ENCODE data around the gene FNDC10. TPM values are rescaled to one million over a fixed set of nuclear protein-coding genes. Genes with fewer than 3 reads are reported as not detected.

The FNDC10 gene
- total and polyA plus RNA-seq, 9 of the 15 experiments (the other 6 are each of a cell fraction or from before 2014, with no cell fraction given), result 0.08 to 6.3 (median 1.6) TPM

DNA sequence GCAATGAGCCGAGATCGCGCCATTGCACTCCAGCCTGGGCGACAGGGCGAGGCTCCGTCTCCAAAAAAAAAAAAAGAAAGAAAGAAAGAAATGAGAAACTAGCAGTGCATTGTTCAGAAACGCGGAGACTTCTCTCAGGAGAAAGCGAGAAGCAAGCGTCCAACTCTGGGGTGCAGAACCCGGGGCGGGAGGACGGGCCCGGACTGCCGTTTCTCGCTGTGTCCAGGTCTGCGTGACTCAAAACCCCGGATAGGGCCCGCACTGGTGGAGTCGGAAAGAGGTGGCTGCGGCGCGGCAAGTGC, 15.0 kb upstream of the FNDC10 start (continued):
- TF ChIP-seq, protein P1, sequence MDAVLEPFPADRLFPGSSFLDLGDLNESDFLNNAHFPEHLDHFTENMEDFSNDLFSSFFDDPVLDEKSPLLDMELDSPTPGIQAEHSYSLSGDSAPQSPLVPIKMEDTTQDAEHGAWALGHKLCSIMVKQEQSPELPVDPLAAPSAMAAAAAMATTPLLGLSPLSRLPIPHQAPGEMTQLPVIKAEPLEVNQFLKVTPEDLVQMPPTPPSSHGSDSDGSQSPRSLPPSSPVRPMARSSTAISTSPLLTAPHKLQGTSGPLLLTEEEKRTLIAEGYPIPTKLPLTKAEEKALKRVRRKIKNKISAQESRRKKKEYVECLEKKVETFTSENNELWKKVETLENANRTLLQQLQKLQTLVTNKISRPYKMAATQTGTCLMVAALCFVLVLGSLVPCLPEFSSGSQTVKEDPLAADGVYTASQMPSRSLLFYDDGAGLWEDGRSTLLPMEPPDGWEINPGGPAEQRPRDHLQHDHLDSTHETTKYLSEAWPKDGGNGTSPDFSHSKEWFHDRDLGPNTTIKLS (IDR thresholded peaks at IDR 0.05; ENCODE audit: borderline replicate concordance, low read depth), result no peak
- TF ChIP-seq ASH1L (IDR thresholded peaks at IDR 0.05; ENCODE audit: borderline replicate concordance, low read depth, partially characterized antibody) (no peak), CBX5 (IDR thresholded peaks at IDR 0.05; ENCODE audit: borderline replicate concordance, low read depth) (no peak), MIER1 (IDR thresholded peaks at IDR 0.05; ENCODE audit: low read depth) (peak; percentile 73; the same call in 1 of the 2 replicates), ZNF239 (CRISPR knock-in tag; IDR thresholded peaks at IDR 0.05) (no peak), TFAM (CRISPR knock-in tag; conservative IDR thresholded peaks at IDR 0.05) (no peak), ZFP1 (CRISPR knock-in tag; IDR thresholded peaks at IDR 0.05) (0 out of 2 replicates have a peak, but pooled peaks have one; percentile 42), SAP30 (IDR thresholded peaks at IDR 0.05; ENCODE audit: borderline replicate concordance, insufficient read depth, low read depth, low read length, poor library complexity, severe bottlenecking) (peak; percentile 74), TCF3 (CRISPR knock-in tag; IDR thresholded peaks at IDR 0.05) (no peak), GATA2 (CRISPR knock-in tag; IDR thresholded peaks at IDR 0.05) (no peak), PHB2 (IDR thresholded peaks at IDR 0.05; ENCODE audit: low read depth) (no peak), PCBP1 (IDR thresholded peaks at IDR 0.05; ENCODE audit: low read depth, low read length, poor library complexity, severe bottlenecking) (no peak), CCNT2 (IDR thresholded peaks at IDR 0.05; ENCODE audit: borderline replicate concordance, extremely low read depth, insufficient read length, low read depth, low read length) (no peak), POLR2A (conservative IDR thresholded peaks at IDR 0.05) (no peak)
- TF ChIP-seq, protein P2, sequence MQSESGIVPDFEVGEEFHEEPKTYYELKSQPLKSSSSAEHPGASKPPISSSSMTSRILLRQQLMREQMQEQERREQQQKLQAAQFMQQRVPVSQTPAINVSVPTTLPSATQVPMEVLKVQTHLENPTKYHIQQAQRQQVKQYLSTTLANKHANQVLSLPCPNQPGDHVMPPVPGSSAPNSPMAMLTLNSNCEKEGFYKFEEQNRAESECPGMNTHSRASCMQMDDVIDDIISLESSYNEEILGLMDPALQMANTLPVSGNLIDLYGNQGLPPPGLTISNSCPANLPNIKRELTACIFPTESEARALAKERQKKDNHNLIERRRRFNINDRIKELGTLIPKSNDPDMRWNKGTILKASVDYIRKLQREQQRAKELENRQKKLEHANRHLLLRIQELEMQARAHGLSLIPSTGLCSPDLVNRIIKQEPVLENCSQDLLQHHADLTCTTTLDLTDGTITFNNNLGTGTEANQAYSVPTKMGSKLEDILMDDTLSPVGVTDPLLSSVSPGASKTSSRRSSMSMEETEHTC (IDR thresholded peaks at IDR 0.05), result no peak
- TF ChIP-seq, protein P3, sequence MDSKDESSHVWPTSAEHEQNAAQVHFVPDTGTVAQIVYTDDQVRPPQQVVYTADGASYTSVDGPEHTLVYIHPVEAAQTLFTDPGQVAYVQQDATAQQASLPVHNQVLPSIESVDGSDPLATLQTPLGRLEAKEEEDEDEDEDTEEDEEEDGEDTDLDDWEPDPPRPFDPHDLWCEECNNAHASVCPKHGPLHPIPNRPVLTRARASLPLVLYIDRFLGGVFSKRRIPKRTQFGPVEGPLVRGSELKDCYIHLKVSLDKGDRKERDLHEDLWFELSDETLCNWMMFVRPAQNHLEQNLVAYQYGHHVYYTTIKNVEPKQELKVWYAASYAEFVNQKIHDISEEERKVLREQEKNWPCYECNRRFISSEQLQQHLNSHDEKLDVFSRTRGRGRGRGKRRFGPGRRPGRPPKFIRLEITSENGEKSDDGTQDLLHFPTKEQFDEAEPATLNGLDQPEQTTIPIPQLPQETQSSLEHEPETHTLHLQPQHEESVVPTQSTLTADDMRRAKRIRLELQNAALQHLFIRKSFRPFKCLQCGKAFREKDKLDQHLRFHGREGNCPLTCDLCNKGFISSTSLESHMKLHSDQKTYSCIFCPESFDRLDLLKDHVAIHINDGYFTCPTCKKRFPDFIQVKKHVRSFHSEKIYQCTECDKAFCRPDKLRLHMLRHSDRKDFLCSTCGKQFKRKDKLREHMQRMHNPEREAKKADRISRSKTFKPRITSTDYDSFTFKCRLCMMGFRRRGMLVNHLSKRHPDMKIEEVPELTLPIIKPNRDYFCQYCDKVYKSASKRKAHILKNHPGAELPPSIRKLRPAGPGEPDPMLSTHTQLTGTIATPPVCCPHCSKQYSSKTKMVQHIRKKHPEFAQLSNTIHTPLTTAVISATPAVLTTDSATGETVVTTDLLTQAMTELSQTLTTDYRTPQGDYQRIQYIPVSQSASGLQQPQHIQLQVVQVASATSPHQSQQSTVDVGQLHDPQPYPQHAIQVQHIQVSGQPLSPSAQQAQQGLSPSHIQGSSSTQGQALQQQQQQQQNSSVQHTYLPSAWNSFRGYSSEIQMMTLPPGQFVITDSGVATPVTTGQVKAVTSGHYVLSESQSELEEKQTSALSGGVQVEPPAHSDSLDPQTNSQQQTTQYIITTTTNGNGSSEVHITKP (IDR thresholded peaks at IDR 0.05; ENCODE audit: partially characterized antibody), result no peak
- TF ChIP-seq, protein P4, sequence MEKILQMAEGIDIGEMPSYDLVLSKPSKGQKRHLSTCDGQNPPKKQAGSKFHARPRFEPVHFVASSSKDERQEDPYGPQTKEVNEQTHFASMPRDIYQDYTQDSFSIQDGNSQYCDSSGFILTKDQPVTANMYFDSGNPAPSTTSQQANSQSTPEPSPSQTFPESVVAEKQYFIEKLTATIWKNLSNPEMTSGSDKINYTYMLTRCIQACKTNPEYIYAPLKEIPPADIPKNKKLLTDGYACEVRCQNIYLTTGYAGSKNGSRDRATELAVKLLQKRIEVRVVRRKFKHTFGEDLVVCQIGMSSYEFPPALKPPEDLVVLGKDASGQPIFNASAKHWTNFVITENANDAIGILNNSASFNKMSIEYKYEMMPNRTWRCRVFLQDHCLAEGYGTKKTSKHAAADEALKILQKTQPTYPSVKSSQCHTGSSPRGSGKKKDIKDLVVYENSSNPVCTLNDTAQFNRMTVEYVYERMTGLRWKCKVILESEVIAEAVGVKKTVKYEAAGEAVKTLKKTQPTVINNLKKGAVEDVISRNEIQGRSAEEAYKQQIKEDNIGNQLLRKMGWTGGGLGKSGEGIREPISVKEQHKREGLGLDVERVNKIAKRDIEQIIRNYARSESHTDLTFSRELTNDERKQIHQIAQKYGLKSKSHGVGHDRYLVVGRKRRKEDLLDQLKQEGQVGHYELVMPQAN (IDR thresholded peaks at IDR 0.05; ENCODE audit: borderline replicate concordance), result peak; percentile 92
- TF ChIP-seq, protein P5, sequence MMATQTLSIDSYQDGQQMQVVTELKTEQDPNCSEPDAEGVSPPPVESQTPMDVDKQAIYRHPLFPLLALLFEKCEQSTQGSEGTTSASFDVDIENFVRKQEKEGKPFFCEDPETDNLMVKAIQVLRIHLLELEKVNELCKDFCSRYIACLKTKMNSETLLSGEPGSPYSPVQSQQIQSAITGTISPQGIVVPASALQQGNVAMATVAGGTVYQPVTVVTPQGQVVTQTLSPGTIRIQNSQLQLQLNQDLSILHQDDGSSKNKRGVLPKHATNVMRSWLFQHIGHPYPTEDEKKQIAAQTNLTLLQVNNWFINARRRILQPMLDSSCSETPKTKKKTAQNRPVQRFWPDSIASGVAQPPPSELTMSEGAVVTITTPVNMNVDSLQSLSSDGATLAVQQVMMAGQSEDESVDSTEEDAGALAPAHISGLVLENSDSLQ (IDR thresholded peaks at IDR 0.05), result no peak
- TF ChIP-seq, protein P6, sequence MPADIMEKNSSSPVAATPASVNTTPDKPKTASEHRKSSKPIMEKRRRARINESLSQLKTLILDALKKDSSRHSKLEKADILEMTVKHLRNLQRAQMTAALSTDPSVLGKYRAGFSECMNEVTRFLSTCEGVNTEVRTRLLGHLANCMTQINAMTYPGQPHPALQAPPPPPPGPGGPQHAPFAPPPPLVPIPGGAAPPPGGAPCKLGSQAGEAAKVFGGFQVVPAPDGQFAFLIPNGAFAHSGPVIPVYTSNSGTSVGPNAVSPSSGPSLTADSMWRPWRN (IDR thresholded peaks at IDR 0.05; ENCODE audit: low read depth), result no peak

Measured in K562 (cell line).